Inflammatory macrophage (primary cell): Measurements from ENCODE around the gene SLC7A6OS.
A peak's percentile ranks its signal among the peaks of the same experiment; 100 is the strongest.
"Not testable (repeated sequence)": the region's sequence is repeated elsewhere in the genome, so short reads cannot be mapped to it uniquely, and the experiment has no call there.

Source experiments
- DNase-seq, 2 donors: peaks; one replicate each; pipeline ENCODE4 v3.0.0-alpha.2; 2020 to 2022

The SLC7A6OS gene

GRCh38 chr16:68297908-68298307 is 12.8 kb downstream of the SLC7A6OS start:
- no peak for DNase-seq

DNA sequence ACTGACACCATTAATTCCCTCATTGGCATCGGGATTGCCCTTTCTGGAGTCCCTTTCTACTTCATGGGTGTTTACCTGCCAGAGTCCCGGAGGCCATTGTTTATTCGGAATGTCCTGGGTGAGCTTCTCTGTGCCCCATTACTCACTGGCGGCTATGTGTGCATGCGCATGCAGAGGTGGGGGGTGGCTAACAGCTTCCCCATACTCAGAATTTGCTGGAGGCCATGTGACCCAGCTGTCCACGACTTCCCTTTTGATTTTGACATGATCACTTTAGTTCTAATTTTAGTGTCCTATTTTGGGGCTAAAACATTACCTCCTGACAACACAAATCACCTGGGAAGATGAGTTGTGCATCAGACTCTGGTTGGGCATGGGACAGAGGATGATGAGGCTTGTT is 14.1 kb downstream of the SLC7A6OS start:
- DNase-seq, result peak; percentile 70 to 82

DNA sequence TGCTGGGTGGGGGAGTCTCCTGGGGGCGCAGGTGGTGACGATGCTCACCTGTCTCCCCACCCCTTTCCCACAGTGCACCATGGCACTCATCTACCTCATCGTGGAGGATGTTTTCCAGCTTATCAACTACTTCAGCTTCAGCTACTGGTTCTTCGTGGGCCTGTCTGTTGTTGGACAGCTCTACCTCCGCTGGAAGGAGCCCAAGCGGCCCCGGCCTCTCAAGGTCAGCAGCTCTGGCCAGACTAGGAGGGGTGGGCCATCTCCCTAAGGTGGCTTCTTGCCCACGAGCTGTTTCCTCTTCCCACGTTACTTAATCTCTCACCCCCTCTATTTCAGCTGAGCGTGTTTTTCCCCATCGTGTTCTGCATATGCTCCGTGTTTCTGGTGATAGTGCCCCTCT is 14.5 kb downstream of the SLC7A6OS start:
- DNase-seq, result no peak

- no peak for DNase-seq
Measured at GRCh38 chr16:68292425-68292824, 18.3 kb downstream of the SLC7A6OS start.

- DNase-seq, result no peak
Measured at GRCh38 chr16:68291227-68291626, 19.5 kb downstream of the SLC7A6OS start.

DNA sequence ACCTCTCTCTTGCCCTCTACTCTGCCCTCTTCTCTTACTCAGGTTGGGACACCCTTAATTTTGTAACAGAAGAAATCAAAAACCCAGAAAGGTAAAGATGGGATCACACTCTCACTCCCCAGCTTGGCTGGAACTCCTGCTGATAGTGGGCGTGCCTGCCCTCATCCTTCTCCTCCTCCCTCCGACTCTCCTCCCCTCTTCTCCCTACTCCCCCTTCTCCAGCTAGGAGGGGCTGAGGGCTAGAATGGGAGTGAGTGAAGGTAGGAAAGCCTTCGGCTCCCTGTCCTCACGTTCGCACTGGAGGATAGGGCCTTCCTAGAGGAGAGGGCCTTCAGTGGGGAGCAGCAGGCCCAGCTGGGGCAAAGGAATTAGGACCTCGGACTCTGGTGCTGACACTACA is 20.3 kb downstream of the SLC7A6OS start:
- no peak for DNase-seq

DNA sequence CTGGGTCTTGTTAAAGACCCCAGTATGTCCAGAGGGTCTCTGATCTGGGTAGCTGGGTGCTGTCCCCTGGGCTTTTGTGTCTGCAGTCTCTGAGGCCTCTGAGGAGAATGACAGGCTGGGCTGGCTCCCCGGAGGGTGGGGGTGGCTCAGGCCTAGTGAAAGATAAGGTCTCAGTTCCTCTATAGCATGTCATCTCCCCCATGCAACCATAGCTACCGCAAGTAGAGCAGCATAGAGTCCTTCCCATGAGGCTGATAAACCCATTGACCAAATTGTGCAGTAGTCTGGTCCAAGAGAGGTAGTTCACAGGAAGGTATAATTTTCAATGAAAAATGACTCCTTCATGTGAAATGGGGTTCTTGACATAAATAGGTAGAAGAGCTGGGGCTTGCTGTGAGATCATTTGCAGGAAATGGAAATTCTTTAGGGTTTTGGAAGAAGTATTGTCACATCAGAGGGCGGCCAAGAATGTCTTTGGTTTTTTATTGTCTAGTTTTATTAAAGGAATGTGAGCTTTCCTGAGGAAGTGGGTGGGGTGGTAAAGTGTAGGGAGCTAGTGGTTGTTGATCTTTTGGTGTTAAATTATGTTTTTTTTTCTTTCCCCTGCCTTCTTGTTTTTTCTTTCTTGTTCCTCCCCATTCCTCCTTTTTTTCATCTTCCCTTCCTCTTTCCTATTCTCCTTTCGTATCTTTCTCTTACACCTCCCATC is 21.0 kb downstream of the SLC7A6OS start:
- peak; percentile 22 to 61 for DNase-seq

GRCh38 chr16:68289202-68289601 is 21.5 kb downstream of the SLC7A6OS start:
- DNase-seq, result no peak

DNA sequence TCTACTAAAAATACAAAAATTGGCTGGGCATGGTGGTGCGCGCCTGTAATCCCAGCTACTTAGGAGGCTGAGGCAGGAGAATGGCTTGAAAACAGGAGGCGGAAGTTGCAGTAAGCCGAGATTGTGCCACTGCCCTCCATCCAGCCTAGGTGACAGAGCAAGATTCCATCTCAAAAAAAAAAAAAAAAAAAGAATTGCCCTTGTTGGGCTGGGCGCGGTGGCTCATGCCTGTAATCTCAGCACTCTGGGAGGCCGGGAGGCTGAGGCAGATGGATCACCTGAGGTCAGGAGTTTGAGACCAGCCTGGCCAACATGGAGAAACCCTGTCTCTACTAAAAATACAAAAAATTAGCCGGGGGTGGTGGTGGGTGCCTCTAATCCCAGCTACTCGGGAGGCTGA is 21.9 kb downstream of the SLC7A6OS start:
- not testable (repeated sequence) for DNase-seq

- no peak for DNase-seq
Measured at GRCh38 chr16:68288252-68288650, 22.5 kb downstream of the SLC7A6OS start.

GRCh38 chr16:68287276-68288251 is 23.2 kb downstream of the SLC7A6OS start:
- peak in 1 of 2 donors; percentile 40 for DNase-seq

GRCh38 chr16:68286153-68287074 is 24.3 kb downstream of the SLC7A6OS start:
- DNase-seq, result peak; percentile 36 to 52

DNA sequence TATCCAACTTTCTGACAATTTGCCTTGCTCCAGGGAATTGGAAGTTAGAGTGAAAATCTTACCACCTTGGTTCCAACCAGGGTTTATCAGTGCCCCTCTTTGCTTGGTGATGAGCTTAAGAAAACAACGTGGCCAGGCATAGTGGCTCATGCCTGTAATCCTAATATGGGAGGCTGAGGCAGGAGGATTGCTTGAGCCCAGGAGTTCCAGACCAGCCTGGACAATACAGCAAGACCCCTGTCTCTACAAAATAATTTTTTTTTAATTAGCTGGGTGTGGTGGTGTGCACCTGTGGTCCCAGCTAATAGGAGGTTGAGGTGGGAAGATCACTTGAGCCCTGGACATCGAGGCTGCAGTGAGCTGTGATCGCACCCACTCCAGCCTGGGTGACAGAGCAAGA is 25.1 kb downstream of the SLC7A6OS start:
- no peak for DNase-seq

- peak; percentile 31 to 52 for DNase-seq
Measured at GRCh38 chr16:68284847-68285246, 25.9 kb downstream of the SLC7A6OS start.

GRCh38 chr16:68283801-68284598 is 26.7 kb downstream of the SLC7A6OS start:
- DNase-seq, result no peak

GRCh38 chr16:68283346-68283745 is 27.4 kb downstream of the SLC7A6OS start:
- peak in 1 of 2 donors; percentile 4 for DNase-seq

DNA sequence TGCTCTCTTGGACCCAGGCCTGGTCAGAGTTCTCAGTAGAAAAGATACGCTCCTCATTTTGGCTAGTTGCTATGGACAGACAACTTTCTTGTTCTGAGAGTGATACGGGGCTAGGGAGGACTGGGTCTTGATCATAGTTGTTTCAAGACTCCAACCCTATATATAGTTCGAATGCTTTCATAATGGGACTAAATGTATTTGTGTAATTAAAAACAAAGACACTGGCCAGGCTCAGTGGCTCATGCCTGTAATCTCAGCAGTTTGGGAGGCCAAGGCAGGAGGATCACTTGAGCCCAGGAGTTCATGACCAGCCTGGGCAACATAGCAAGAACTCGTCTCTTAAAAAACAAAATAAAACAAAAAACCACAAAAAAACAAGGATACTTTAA is 28.7 kb downstream of the SLC7A6OS start:
- DNase-seq, result no peak

DNA sequence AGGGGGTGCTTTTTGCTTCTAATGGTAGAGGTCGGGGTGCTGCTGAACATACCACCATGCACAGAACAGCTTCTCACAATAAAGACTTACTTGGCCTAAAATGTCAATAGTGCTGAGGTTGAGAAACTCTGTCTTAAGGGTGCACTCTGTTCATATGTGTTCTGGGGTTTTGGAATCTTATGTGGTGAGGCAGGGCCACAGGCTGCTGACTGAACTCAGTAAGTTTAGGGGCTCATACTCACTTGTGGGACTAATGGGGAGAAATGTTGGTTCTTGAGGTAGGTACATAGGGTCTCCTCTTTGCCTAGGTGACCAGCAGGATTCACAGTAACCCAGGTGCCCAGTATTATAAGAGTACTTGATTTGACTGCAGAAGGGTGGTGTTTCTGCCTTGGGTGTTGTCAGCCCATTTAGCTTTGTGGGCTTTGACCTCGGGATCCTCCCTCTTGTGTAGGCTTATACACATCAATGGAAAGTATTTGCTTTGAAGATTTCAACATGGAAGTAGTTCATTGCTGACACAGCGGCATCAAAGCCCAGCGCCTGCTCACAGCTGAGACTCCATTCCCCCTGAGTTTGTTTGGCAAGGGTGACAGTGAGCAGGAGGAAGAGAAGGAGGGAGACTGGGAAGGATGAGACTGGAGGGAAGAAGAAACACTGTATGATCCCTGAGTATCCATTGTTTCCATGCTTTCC is 29.2 kb downstream of the SLC7A6OS start:
- DNase-seq, result no peak

GRCh38 chr16:68279726-68280558 is 30.8 kb downstream of the SLC7A6OS start:
- DNase-seq, result peak; percentile 51 to 67

- no peak for DNase-seq
Measured at GRCh38 chr16:68276223-68276622, 34.5 kb downstream of the SLC7A6OS start.
